Stimulated activated CD4-positive, alpha-beta T cell treated with anti-CD3 and anti-CD28 coated beads, Interleukin-2, amount 100 ng/mL, for 24 hours (primary cell): ENCODE measurements around the gene LILRA5.
"Not testable (repeated sequence)": the region's sequence is repeated elsewhere in the genome, so short reads cannot be mapped to it uniquely, and the experiment has no call there.

Experiments
- DNase-seq, 2 donors: peaks; one replicate each; pipeline ENCODE4 v3.0.0-alpha.2; 2020

The LILRA5 gene

DNA sequence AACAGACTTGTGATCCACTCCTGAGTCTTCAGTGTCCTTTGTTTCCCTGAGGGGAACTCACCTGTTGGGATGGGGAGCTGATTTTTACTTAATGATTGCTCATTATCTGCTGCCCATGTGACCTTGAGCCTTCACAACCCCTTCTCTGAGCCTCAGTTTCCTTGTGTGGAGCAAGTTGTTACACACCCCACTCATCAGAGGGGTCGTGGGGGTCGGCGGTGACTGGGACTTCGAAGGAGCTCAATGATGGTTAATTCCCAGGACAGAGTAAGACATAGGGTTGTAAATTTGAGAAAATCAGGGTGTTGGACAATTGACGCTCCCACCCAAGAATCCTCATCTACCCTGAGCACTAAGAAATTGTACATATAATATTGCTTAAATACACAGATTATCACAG, 13.5 kb downstream of the LILRA5 start:
- no peak for DNase-seq

DNA sequence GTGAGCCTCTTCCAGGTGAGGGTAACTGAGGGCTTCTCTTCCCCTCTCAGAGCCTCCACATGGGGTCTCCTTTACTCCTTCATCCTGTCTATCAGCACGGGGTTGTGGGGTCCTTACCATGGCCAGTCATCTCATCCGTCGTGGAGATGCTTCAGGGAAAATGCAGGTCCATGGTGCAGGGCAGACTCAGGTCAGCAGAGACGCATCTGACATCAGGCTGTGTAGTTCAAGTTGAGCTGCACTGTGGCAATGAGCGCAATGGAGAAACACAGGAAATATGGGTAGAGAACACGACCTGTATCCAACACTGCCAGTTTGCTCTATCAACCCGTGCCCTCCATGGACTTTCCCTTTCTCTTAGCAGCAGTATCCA, 13.9 kb downstream of the LILRA5 start:
- DNase-seq = no peak

DNA sequence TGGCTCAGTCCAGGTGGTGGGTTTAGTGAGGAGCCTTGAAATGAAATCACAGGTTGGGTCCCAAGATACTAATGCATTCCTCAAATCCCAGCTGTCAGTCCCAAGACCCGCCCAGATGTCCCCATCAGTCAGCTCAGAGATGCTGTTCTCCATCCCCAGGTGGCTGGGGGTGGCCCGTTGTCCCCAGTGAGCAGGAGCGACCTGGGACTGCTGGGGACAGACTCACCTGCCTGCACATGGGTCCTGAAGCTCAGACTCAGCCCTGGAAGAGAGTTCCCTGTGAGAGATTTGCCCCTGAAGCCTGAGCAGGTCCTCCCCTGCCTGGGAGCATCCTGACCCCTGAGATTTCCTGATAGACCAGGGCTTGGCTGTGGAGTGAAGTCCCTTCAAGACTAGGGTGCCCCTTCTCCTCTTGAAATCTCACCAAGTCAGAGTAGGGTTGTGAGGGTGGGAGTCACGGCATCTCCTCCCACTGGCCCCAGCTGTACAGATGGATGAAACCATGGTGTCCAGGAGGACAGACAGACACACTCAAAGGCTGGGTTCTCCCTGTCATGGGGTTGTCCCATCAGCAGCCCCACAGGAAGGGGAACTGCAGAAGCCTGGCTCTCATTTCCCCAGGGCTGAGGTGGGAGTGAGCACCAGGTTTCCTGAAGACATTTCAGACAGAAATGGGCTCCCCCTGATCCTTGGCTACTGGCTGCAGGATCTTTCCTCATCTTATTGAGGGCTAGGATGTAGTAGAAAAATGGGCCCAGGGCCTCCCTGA, 14.4 kb downstream of the LILRA5 start:
- no peak for DNase-seq

DNA sequence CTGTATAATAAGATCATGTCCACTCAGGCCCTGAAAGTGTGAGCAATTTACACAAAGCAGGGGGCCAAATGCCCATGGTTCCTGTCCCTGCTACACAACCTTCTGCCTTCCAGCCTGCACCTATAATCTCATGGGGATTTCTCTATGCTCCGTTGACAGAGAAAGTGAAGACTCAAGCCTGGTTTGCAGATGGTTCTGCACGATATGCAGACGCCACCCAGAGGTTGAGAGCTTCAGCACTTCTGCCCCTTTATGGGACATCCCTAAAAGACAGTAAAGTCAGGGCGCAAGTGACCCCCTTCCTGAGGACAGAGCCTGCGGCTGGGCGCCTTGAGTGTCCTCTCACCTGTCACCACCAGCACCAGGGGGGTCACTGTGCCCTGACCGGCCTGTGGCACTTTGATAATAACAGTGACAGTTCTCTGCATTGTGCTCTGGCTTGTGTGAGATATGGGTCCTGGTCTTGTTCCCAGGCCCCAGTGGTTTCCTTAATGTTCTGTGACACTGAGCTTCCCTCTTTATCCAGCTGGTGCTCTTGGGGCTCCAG, 15.1 kb downstream of the LILRA5 start:
- DNase-seq = no peak

DNA sequence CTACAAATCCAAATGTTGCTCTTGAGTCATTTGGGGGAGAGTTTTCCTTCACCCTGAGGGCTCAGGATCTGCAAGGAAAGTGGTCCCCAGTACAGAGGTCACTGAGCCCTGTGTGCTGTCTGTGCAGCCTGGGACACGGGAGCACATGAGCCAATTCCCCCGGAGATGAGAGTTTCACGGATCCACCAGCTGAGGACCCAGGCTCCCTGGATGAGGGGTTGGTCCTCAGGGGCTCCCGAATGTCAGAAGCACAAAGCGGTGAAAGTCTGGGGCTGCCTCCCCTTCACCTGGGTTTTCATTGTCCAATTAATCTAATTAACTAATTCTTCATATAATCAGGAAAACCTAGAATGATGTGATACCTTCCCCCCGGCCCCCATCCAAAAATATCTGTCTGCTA, 18.4 kb downstream of the LILRA5 start:
- no peak for DNase-seq

DNA sequence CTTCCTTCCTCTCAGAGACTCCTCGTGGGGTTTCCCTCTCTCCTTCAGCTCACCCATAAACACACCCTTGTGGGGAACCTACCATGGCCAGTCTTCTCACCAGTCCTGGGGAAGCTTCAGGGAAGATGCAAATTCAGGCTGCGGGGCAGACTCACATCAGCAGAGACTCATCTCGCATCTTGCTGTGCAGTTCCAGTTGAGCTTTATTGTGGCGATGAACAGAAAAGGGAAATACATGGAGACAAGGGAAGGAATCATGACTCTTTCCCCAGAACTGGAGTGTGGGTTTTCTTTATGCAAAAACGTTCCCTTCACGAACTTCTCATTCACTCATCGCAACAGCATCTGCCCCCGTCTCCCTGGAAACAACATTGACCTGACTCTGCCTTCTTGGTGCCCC, 23.8 kb downstream of the LILRA5 start:
- not testable (repeated sequence) for DNase-seq

DNA sequence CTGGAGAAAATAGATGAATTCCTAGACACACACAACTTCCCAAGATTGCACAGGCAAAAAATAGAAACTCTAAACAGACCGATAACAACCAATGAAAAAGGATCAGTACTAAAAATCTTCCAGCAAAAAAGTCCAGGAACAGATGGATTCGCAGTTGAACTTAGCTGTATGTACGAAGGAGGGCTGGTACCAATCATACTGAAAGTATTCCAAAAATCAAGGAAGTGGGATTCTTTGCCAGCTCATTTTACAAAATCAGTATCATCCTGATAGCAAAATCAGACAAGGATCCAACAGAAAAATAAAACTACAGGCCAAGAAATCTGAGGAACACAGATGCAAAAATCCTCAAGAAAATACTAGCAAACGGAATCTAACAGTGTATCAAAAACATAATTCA, 25.5 kb downstream of the LILRA5 start:
- DNase-seq = no peak

DNA sequence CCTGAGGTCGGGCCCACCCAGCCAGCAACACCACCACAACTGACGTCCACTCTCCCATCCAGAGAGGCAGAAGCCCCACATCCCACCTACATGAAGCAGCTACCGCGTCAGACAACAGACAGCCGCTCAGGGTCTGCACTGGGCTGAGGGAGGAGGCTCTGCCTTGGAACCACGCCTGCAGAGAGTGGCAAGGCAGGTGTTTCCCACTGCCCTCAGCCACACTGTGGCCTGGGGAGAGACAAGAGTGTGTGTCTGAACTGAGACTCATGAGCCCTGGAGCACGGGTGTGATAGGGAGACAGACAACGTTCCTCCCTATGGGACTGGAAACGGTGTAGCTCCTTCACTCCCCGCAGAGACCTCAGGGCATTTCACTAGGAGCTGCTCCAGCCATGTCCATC, 26.7 kb downstream of the LILRA5 start:
- not testable (repeated sequence) for DNase-seq

DNA sequence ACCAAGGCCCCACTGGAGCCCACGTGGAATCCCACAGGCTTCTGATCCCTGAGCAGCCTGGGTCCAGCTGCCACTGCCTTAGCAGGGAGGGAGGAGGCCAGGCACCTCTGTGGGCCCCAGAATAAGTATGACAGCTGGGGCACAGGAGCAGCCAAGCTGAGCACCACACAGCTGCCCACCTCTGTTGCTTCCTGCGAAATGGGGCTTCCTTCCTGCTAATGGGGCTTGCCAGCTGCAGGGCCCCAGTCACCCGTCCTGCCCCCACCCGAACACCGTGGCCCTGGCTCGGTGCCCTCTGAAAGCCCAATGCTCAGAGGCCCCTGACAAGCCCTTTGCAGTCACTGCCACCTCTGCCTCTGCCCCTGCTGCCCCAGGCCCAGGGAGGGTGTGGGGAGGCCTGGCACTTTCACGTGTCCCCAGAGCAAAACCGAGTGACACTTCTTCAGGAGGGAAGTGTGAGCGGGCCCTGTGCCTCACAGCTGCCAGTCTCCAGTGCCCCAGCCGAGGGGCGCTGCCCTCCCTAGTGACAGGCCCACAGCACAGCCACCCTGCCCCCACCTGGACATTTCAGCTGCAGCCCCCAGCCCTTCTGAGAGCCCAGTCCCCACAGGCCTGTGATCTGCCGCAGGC, 27.4 kb downstream of the LILRA5 start:
- not testable (repeated sequence) for DNase-seq

DNA sequence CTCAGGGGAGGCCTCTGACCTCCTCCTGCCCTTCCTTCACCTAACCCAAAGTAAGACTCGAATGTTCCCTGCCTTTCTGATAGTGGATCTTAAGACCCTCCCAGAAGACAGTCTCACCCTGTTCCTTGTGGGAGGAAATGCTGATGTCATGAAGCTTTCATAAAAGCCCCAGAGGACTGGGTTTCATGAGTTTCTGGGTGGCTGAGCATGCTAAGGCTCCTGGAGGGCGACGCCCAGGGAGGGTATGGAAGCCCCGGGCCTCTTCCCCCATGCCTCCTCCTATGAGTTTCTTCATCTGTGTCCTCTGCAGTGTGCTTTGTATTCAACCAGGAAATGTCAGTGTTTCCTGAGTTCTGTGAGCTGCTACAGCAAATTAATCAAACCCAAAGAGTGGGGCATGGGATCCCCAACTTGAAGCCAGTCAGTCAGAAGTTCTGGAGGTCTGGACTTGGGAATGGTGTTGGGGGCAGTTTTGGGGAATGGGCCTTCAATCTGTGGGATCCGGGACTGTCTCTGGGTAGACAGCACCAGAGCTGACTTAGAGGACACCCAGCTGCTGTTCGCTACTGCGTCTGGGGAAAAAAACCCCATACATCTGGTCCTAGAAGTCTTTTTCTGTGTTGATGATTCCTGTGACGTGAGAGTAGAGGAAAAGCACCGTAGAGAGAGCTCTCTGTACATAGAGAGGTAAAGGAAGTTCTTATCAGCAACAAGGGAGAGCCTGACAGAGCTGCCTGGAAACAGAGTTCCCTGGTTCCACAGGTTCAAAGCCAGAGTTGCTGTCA, 30.1 kb downstream of the LILRA5 start:
- DNase-seq = no peak

DNA sequence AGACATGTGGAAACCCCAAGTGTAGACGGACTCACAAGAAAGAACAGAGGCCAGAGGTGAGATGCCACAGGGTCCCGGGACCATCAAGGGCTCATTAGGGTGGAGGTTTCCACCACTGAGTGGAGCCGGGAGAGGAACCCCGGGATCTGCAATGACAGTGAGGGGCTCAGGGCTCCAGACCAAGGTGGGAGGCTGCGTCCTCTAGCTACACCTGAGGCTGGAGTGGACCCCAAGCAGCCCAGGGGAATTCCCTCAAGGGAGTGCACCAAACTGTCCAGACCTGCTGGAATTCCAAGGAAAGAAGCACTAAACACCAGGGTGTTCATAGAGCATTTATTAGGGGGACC, 31.3 kb downstream of the LILRA5 start:
- not testable (repeated sequence) for DNase-seq

DNA sequence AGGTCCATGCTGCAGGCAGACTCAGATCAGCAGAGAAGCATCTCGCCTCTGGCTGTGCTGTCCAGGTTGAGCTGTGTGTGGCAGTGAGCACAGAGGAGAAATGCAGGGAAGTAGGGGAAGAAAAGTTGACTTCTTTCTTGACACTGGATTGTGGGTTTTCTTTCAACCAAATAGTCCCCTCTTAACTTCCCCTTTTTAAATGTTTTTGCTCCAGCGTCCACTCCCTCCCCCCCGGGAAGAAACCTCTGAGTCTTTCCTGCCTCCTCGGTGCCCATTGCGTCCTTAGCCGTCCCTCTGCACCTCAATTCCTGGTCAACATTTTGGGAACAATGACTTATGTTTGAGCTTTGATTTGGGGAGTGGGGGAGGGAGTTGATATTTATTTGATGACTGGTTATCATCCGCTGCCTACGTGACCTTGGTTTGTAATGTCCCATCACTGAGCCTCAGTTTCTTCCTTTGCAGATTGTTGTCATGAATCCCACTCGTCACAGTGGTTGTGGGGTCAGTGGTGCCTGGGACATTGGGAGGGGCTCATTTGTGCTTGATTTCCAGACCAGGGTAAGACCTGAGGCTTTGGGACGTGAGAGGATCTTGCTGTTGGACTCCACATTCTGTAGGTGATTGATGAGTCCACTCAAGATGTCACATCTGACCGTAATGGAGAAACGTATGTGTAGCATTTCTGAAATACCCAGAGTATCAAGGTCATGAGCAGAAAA, 31.8 kb downstream of the LILRA5 start, which contains the start of gene LILRB2:
LILRB2 (minus strand) TSS at position 104 of the 722 bp plus-strand sequence. CDS start 614 bp downstream, outside the sequence.
- DNase-seq = no peak

DNA sequence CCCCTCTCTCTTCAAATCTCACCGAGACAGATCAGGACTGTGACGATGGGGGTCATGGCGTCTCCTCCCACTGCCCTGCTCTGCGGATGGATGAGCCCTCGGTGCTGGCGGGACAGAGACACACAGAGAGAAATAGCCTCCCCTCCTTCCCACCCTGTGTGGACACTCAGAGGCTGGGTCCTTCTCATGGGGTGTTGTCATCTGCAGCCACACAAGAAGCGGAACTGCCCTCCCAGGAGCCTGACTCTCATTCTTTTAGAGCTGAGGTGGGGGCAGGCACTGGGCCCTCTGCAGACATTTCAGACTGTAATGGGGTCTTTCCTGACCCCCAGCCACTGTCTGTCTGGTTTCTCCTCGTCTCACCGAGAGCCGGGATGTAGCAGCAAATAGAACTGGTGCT, 32.5 kb downstream of the LILRA5 start:
- DNase-seq = not testable (repeated sequence)

DNA sequence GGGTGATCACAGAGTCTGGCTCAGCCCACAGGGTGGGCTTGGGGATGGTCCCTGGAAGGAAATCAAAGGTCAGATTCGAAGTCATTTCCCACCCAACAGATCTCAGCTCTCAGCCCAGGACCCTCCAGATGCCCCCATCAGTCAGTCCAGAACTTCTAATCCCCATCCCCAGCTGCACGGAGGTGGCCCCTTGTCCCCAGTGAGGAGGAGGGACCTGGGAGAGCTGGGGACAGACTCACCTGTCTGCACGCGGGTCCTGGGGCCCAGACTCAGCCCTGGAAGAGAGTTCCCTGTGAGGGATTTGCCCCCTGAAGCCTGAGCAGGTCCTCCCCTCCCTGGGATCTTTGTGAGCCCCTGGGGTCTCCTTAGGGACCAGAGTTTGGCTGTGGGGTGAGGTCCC, 32.9 kb downstream of the LILRA5 start:
- DNase-seq = not testable (repeated sequence)

DNA sequence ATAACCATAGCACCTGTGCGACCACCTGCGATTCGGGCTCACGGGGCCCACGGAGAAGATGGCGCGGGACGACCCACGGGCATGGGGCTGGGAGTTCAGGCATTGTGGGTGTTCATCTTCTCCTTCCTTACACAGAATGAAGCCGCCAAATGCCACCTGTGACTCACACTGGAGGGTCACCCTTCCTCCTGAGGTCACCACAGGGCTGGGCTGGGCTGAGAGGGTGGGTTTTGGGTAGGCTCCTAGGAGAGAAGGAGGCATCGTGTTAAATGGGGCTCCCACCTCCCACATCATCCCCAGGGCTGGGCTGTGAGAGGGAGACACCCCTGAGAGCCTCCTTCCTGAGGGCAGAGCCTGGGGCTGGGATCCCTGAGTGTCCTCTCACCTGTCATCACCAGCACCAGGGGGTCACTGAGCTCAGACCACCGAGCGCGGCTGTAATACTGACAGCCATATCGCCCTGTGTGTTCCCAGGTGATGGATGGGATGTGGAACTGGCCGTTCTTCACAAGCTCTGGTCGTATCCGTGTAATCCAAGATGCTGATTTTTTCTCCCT, 33.5 kb downstream of the LILRA5 start:
- DNase-seq = no peak

DNA sequence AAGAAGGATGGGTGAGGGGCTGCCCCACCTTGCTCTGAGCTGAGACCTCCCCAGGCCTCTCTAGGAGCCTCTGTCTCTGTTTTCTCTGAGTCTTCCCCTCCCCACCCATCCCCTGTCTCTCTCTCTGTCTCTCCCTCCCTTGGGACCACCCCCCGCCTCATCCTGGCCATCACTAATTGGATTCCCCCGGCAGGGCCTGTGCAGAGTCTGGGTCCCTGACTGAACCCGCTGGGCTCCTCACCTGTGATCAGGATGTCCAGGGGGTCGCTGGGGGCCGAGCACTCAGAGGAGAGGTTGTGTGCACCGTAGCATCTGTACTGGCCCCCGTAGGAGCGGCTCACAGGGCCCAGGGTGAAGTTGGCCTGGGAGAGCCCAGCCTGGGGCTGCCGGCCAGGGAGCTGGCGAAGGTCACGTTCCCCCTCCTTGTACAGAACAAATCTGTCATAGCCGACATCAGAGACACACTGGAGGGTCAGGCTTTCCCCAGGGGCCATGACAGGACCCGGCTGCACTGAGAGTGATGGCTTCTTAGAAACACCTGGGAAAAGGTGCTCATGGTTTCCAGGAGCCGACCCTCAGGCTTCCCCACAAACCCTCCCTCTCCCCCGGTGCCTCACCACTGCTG, 34.3 kb downstream of the LILRA5 start:
- not testable (repeated sequence) for DNase-seq

DNA sequence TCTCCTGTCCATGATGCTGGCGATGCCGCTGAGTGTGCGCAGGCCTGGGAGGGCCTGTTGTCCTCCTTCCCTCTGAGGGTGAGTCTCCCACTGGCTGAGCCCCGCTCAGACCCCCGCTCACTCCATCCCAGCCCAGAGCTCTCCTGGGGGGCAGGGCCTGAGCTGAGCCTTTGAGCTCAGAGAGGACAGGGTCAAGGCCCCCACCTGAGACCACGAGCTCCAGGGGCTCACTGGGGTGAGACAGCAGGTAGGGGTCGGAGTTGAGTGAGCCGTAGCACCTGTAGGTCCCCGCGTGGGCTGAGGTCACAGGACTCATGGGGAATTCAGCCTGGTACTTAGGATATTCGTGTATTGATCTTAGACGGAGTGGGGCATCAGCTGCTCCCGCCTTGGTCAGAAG, 34.9 kb downstream of the LILRA5 start:
- DNase-seq = not testable (repeated sequence)

DNA sequence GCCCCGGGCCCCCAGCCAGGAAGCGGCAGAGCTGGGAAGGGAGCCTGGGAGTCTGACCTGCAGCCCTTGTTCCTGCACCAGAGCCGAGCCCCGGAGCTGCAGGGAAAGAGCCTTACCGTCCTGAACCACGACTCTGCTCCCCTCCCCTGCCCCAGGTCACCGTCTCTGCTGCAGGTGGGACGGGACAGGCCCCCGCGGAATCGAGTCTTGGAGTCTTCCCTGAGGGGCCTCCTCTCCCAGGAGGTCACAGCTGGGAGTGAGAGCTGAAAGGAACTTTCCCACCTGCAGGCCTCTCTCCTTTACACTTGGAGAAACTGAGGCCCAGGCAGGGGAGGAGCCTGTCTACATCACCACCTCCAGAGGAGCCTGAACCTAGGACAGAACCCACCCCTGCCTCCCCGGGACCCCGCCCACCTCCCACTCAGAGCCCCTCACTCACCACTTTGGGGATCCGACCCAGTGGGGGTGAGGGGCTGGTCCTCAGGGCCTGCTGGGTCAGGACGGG, 35.8 kb downstream of the LILRA5 start:
- DNase-seq = not testable (repeated sequence)

DNA sequence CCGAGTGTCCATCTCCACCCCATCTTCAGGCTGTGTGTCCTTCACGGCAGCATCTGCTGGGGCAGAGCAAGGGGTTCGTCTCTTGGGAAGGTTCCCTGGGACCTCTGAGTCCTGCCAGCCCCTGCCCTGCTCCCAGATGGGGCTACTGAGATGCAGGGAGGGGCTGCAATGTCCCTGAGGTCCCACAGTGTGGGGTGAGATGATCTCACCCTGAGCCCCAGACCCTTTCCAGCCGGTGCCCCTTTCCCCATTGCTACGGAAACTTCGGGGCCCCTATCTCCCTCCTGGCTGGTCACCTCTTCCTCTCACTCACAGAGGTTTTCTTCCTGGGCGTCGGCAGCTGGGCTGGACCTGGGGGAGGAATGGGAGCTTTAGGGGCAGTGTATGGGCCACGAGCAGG, 37.0 kb downstream of the LILRA5 start:
- no peak for DNase-seq

DNA sequence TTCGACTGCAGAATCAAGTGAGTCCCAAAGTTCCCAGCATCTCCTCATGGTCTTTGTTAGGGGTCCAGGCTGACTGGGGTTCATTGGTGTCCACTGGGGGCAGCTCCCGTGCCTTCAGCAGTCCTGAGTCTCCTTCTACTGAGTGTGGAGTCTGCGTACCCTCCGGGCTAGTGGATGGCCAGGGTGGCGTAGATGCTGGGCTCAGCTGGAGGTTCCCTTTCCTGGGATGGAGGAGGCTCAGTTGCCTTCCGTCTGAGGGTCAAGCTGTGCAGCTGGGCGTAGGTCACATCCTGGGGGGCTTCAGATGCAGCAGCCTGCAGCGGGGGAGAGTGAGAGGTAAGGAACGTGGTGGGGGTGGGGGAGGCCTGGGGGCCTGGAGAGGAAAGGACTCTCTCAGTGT, 38.5 kb downstream of the LILRA5 start:
- DNase-seq = not testable (repeated sequence)

DNA sequence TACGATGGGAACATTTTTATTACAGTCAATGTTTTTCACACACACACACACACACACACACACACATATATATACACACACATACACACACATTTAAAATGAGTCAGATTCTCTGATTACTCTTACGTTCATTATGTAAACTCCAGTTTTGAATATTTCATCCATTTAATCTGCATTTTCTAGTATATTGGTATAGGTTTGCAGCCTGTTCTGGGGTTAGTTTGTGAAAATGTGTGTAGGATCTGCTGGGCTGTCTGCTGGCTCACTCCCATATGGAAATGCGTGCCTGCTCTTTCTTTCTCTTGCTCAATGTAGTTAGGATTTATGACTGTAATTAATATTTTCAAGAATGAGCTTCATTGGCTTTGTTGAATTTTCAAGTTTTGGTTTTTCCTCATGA, 39.1 kb downstream of the LILRA5 start:
- DNase-seq = no peak

DNA sequence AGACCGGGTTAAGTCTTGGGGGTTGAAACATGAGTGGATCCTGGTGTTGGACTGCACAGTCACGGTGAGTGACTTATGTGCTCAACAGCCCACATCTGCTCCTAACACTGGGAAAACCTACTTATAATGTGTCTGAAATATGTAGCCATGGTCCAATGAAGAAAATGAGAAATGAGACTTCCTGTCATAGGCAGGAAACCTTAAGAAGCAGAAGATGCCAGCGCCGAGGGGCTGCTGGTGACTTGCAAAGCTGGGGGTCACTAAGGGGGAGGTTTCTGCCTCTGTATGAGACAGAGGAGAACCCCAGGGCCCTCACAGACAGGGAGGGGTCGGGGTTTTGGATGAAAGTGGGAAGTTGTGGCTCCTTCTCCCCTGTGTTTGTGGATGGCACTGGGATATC, 40.8 kb downstream of the LILRA5 start:
- not testable (repeated sequence) for DNase-seq
